ENCODE results near the gene UTP11.

Gene UTP11

DNA sequence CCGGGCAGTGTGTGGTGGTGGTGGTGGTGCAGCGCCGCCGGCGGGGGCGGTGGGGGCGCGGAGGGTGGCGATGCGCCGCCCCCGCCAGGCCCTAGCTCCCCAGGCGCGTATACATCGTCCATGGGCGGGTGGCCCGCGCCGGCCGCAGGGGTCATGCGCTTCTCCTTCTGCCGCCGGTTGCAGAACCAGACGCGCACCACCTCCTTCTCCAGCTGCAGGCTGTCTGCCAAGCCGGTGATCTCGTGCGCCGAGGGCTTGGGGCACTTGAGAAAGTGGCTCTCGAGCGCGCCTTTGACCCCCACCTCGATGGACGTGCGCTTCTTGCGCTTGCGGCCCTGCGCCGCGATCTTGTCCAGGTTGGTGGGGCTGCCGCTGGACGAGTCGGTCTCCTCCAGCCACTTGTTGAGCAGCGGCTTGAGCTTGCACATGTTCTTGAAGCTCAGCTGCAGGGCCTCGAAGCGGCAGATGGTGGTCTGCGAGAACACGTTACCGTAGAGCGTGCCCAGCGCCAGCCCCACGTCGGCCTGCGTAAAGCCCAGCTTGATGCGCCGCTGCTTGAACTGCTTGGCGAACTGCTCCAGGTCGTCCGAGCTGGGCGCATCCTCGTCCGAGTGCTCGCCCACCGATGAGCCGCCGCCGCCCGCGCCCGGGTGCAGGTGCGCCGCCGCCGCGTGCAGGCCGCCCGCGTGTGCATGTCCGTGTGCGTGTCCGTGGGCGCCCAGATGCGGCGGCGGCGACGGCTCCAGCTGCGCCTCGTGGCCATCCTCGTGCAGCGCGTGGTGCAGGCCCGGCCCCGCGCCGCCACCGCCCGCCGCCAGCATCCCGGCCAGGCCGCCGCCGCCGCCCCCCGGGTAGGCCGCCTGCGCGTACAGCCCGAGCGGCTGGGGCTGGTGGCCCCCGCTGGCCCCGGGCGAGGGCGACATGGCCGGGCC lies 33.1 kb downstream of the UTP11 start:
- Histone ChIP-seq H3K79me2 (ENCODE audit: low read length) (peaks cover 98% of the 10 kb centered on the region), H3K36me3 (replicated peaks; ENCODE audit: low read depth, low read length) (peaks cover 70% of the 10 kb centered on the region), H2AFZ (ENCODE audit: low read depth, low read length) (no peak overlapping the region), H3K27me3 (ENCODE audit: low read depth, low read length) (no peaks in the 10 kb centered on the region), H3K9me3 (ENCODE audit: insufficient read depth, low read length) (no peaks in the 10 kb centered on the region), H3K4me2 (ENCODE audit: low read length) (peak overlapping the region; percentile 36), H3K9ac (ENCODE audit: low read length) (peak overlapping the region; percentile 98), H3K27ac (ENCODE audit: low read length) (peak overlapping the region; percentile 97), H3K4me3 (ENCODE audit: low read length) (peak overlapping the region; percentile 96), H3K4me1 (ENCODE audit: low read length) (peaks cover 28% of the 10 kb centered on the region), H4K20me1 (ENCODE audit: insufficient read depth, low read length) (peaks cover 9% of the 10 kb centered on the region; the same call in 1 of the 2 replicates)
- TF ChIP-seq, protein P1, sequence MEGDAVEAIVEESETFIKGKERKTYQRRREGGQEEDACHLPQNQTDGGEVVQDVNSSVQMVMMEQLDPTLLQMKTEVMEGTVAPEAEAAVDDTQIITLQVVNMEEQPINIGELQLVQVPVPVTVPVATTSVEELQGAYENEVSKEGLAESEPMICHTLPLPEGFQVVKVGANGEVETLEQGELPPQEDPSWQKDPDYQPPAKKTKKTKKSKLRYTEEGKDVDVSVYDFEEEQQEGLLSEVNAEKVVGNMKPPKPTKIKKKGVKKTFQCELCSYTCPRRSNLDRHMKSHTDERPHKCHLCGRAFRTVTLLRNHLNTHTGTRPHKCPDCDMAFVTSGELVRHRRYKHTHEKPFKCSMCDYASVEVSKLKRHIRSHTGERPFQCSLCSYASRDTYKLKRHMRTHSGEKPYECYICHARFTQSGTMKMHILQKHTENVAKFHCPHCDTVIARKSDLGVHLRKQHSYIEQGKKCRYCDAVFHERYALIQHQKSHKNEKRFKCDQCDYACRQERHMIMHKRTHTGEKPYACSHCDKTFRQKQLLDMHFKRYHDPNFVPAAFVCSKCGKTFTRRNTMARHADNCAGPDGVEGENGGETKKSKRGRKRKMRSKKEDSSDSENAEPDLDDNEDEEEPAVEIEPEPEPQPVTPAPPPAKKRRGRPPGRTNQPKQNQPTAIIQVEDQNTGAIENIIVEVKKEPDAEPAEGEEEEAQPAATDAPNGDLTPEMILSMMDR (IDR thresholded peaks at IDR 0.05; ENCODE audit: low read depth, low read length), result no peak
- no peak for TF ChIP-seq EZH2phosphoT487 (IDR thresholded peaks at IDR 0.05; ENCODE audit: low read depth)

DNA sequence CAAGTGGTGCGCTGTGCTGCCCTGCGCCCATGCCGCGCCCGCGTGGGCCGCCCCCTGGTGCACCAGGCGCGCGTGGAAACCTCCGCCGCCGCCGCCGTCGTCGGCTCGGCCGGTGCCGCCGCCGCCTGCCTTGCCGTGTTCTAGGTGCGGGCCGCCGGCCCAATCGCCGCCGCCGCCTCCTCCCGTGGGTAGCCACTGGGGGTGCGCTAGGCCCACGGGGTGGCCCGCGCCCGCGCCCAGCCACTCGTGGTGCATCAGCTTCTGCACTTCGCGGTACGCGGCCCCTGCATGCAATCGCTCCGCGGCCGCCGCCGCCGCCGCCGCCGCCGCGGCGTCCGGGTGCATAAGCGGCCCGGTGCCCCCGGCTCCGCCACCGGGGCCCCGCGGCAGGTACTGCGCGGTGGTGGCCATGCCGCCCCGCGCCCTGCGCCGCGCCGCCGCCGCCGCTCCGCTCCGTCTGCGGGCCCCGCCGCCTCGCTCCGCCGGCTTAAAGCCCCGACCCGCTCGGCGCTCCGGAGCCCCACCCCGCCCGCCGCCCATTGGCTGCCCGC lies 33.9 kb downstream of the UTP11 start, which contains the start of gene POU3F1:
Gene POU3F1 (minus strand): TSS at position 461 of the 551 bp plus-strand sequence. CDS start 50 bp downstream, at position 411.
- Histone ChIP-seq H3K9me3 (ENCODE audit: insufficient read depth, low read length) (no peaks in the 10 kb centered on the region), H3K36me3 (replicated peaks; ENCODE audit: low read depth, low read length) (peaks cover 67% of the 10 kb centered on the region), H3K4me3 (ENCODE audit: low read length) (peak within 1 kb of the TSS; percentile 99), H3K79me2 (ENCODE audit: low read length) (peaks cover 98% of the 10 kb centered on the region), H3K9ac (ENCODE audit: low read length) (peak within 1 kb of the TSS; percentile 99), H3K4me1 (ENCODE audit: low read length) (peaks cover 28% of the 10 kb centered on the region), H3K4me2 (ENCODE audit: low read length) (peak within 1 kb of the TSS; percentile 89), H3K27ac (ENCODE audit: low read length) (peak within 1 kb of the TSS; percentile 98), H4K20me1 (ENCODE audit: insufficient read depth, low read length) (peaks cover 9% of the 10 kb centered on the region; the same call in 1 of the 2 replicates), H3K27me3 (ENCODE audit: low read depth, low read length) (no peaks in the 10 kb centered on the region), H2AFZ (ENCODE audit: low read depth, low read length) (no peak within 1 kb of the TSS)
- no peak for TF ChIP-seq EZH2phosphoT487 (IDR thresholded peaks at IDR 0.05; ENCODE audit: low read depth)

DNA sequence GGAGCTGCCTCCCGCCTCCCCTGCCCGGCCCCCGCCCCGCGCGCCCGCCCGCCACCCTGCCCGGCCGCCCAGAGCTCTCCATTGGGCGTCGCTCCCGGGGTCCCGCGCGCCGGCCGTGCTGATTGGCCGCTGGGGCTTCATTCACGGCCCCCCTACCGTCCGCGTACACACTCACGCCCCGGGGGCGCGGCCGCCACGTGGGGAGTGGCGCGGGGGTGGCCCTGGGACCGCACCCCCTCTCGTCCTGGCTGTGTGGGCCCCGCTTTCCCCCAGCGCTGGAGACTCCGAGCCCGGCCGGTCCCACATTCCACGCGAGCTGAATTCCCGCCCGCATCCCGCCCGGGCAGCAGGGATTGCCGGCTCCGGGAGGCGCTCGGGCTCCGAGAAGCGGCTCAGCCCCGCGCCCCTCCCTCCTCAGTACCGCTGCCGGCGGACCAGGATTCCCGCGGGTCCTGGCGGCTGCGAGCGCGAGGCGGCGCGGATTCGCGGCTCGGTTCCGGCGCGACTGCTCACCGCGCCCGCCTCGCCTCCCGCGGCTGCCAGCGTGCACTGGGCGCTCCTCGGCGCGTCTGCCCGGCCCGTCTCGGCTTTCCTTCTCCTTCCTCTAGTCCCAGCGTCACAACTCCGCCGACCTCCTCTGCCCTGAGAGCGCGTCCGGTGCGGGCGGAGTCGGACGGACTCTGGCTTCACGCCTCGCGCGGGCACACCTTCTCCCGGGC lies 34.5 kb downstream of the UTP11 start:
- no peaks in the 10 kb centered on the region for H3K9me3 ChIP-seq (ENCODE audit: insufficient read depth, low read length)
- peaks cover 9% of the 10 kb centered on the region; the same call in 1 of the 2 replicates for H4K20me1 ChIP-seq (ENCODE audit: insufficient read depth, low read length)
- peaks cover 60% of the 10 kb centered on the region for H3K36me3 ChIP-seq (replicated peaks; ENCODE audit: low read depth, low read length)
- H3K27ac ChIP-seq (ENCODE audit: low read length), result peak overlapping the region; percentile 98
- H3K4me3 ChIP-seq (ENCODE audit: low read length), result peak overlapping the region; percentile 99
- H3K4me2 ChIP-seq (ENCODE audit: low read length), result peak overlapping the region; percentile 89
- H3K4me1 ChIP-seq (ENCODE audit: low read length), result peaks cover 28% of the 10 kb centered on the region
- TF ChIP-seq EZH2phosphoT487 (IDR thresholded peaks at IDR 0.05; ENCODE audit: low read depth), result no peak
- TF ChIP-seq, protein P1 (IDR thresholded peaks at IDR 0.05; ENCODE audit: low read depth, low read length), result no peak
- H3K9ac ChIP-seq (ENCODE audit: low read length), result peak overlapping the region; percentile 99
- peaks cover 98% of the 10 kb centered on the region for H3K79me2 ChIP-seq (ENCODE audit: low read length)
- no peaks in the 10 kb centered on the region for H3K27me3 ChIP-seq (ENCODE audit: low read depth, low read length)
- no peak overlapping the region for H2AFZ ChIP-seq (ENCODE audit: low read depth, low read length)

DNA sequence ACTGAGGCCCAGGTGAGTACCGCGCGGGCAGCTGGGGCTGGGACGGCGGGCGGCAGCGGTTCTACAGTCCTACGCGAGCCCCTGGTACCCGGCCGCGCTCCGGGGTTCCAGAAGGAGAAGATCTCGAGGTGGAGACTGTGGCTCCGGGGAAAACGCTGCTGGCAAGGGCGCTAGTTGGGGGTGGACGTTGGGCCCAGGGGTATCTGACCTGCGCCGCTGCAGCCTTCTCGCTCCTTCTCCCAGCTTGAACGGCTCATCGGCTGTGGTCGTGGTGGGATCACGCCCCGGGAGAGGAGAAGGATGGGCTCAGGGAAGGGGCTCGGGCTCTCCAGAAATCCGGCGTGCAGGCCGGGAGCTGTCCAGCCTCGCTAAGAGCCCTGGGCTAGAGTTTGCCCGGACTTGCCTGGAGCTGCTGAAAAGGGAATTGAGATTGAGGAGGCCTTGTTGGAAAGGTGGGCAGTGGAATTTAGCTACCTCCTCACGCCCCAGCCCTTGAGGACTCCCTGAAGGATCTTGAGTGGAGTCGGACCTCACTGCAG lies 35.1 kb downstream of the UTP11 start:
- peak overlapping the region; percentile 99 for H3K4me3 ChIP-seq (ENCODE audit: low read length)
- H3K36me3 ChIP-seq (replicated peaks; ENCODE audit: low read depth, low read length), result peaks cover 54% of the 10 kb centered on the region
- H3K27ac ChIP-seq (ENCODE audit: low read length), result peak overlapping the region; percentile 98
- peaks cover 98% of the 10 kb centered on the region for H3K79me2 ChIP-seq (ENCODE audit: low read length)
- H3K4me2 ChIP-seq (ENCODE audit: low read length), result peak overlapping the region; percentile 89
- no peak overlapping the region for H2AFZ ChIP-seq (ENCODE audit: low read depth, low read length)
- TF ChIP-seq, protein P1 (IDR thresholded peaks at IDR 0.05; ENCODE audit: low read depth, low read length), result no peak
- no peak for TF ChIP-seq EZH2phosphoT487 (IDR thresholded peaks at IDR 0.05; ENCODE audit: low read depth)
- peak overlapping the region; percentile 99 for H3K9ac ChIP-seq (ENCODE audit: low read length)
- H4K20me1 ChIP-seq (ENCODE audit: insufficient read depth, low read length), result peaks cover 10% of the 10 kb centered on the region; the same call in 1 of the 2 replicates
- H3K9me3 ChIP-seq (ENCODE audit: insufficient read depth, low read length), result no peaks in the 10 kb centered on the region
- H3K27me3 ChIP-seq (ENCODE audit: low read depth, low read length), result no peaks in the 10 kb centered on the region
- H3K4me1 ChIP-seq (ENCODE audit: low read length), result peaks cover 31% of the 10 kb centered on the region

All from OCI-LY3 (cell line).